LNCAP (cell line): ENCODE measurements around the gene GC.
A peak's percentile ranks its signal among the peaks of the same experiment; 100 is the strongest.

Source experiments
- TF ChIP-seq, protein P1 (sequence below): fragments of 450-650 bp; IDR thresholded peaks from 2 replicates; pipeline ENCODE4 v1.5.1; 2017; ENCODE audit warnings: mild to moderate bottlenecking

The GC gene

DNA sequence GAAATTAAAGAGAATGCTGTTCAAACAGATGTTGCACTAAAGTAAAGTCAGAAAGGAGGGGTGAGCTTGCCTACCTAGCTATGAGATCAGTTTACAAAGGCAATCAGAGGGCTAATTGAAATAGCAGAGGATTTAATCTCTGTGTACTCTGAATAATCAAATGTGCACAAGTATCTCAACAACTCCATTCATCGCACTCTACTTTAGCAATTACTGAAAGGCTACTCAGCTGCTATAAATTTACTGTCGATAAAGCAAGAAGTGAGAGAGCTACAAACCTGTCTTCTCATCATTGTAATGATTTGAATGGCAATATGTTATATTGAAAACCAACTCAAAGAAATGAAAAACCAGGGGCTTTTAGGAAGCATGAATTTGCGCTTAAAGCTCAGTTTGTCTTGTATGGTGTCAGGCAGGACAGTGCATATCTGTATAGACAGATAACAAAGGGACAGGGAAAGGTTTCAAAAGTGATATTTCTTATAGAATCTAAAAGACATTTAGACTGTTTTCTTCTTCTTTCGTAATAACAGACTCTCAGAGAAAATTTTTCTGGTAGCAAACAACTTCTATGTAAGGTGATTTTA is 34.8 kb downstream of the GC start:
- TF ChIP-seq, protein P1, sequence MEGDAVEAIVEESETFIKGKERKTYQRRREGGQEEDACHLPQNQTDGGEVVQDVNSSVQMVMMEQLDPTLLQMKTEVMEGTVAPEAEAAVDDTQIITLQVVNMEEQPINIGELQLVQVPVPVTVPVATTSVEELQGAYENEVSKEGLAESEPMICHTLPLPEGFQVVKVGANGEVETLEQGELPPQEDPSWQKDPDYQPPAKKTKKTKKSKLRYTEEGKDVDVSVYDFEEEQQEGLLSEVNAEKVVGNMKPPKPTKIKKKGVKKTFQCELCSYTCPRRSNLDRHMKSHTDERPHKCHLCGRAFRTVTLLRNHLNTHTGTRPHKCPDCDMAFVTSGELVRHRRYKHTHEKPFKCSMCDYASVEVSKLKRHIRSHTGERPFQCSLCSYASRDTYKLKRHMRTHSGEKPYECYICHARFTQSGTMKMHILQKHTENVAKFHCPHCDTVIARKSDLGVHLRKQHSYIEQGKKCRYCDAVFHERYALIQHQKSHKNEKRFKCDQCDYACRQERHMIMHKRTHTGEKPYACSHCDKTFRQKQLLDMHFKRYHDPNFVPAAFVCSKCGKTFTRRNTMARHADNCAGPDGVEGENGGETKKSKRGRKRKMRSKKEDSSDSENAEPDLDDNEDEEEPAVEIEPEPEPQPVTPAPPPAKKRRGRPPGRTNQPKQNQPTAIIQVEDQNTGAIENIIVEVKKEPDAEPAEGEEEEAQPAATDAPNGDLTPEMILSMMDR: no peak

GRCh38 chr4:71746379-71746778 is 37.5 kb downstream of the GC start:
- TF ChIP-seq, protein P1: no peak

GRCh38 chr4:71732706-71733105 is 51.2 kb downstream of the GC start:
- TF ChIP-seq, protein P1: peak; percentile 64

DNA sequence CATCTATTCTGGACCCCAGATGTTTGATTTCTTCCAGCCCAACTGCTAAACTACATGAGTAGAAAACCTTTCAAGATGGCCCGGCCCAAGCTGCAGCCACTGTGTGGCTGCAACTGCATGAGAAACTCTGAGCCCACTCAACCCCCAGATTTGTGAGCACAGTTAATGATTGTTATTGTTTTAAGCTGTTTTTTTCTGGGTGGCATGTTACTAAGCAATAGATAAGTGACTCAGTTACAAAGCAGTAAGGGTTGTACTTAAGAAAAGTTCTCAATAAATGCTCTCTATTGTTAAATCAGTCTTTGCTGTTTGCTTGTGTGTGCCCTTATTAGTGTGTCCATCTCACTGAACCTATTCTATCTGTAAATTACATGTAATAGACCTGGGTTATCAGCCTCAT is 51.8 kb downstream of the GC start:
- TF ChIP-seq, protein P1: no peak

GRCh38 chr4:71729856-71730255 is 54.0 kb downstream of the GC start:
- TF ChIP-seq, protein P1: no peak

DNA sequence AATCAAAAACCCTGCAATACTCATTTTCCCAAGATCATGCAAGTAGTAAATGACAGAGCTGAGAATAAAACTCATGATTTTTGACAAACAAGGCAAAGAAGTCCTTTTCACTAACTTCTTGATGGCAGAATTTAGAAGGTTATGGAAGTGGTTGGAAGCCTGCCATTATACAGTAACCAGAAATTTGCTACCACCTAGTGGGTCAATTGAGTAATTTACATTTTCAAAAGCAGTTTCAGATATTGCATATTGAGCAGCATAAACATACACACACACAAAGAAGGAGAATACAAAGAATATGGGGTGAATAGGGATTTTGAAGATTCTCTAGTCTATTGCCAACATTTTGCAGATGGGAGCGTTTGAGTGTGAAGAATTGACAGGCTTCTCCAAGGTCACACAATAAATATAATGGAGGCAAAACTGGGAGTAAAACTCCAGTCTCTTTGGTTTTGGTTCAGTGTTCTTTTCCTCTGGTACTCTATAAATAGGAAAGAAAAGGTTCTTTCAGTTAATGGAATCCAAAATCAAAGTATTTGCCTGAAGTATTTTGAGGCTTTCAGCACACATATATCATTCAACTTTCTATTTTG is 70.2 kb downstream of the GC start:
- TF ChIP-seq, protein P1: peak; percentile 64

- TF ChIP-seq, protein P1: no peak
Observed at GRCh38 chr4:71711985-71712348, 71.9 kb downstream of the GC start.
